HCT116 (cell line): Measurements from ENCODE around the gene SERINC1.

Experiments used
- EGR1 ChIP-seq: IDR thresholded peaks from 2 replicates; pipeline ENCODE4 v1.6.1; 2012; ENCODE audit warnings: low read depth
- ELF1 ChIP-seq: IDR thresholded peaks from 2 replicates; pipeline ENCODE4 v1.6.1; 2012; ENCODE audit warnings: low read depth, borderline replicate concordance
- EZH2 ChIP-seq: fragments of 200-600 bp; sonication (generic); IDR thresholded peaks from 2 replicates; pipeline ENCODE4 v1.6.1; 2017; ENCODE audit warnings: antibody characterized with exemption, mixed run types
- JUND ChIP-seq: IDR thresholded peaks from 2 replicates; pipeline ENCODE4 v1.6.1; 2012
- POLR2A ChIP-seq: IDR thresholded peaks from 2 replicates; pipeline ENCODE4 v1.7.0; 2011; ENCODE audit warnings: borderline replicate concordance; ENCODE audit not compliant: insufficient read depth, insufficient read length; ENCODE audit errors: extremely low read depth
- POLR2AphosphoS5 ChIP-seq: IDR thresholded peaks from 2 replicates; pipeline ENCODE4 v1.6.1; 2011; ENCODE audit warnings: mild to moderate bottlenecking, low read depth, low read length, moderate library complexity
- RAD21 ChIP-seq: IDR thresholded peaks from 2 replicates; pipeline ENCODE4 v1.6.1; 2012; ENCODE audit warnings: low read depth, mild to moderate bottlenecking
- SIN3A ChIP-seq: IDR thresholded peaks from 2 replicates; pipeline ENCODE4 v1.6.1; 2012; ENCODE audit warnings: low read depth
- SRF ChIP-seq: IDR thresholded peaks from 2 replicates; pipeline ENCODE4 v1.6.1; 2012; ENCODE audit warnings: low read depth
- YY1 ChIP-seq: IDR thresholded peaks from 2 replicates; pipeline ENCODE4 v1.6.1; 2011; ENCODE audit warnings: low read length, low read depth, moderate library complexity, mild to moderate bottlenecking; ENCODE audit not compliant: insufficient replicate concordance; ENCODE audit errors: extremely low read depth
- TF ChIP-seq, protein P1 (sequence below), 3 experiments: fragments of 200-600 bp in 1 of 3; sonication (generic) in 1 of 3; IDR thresholded peaks in 2 of 3; conservative IDR thresholded peaks in 1 of 3; 2 replicates each; pipeline ENCODE4 v1.5.1; 2012 to 2017; ENCODE audit warnings: low read depth in 2 of 3, low read length in 2 of 3, antibody characterized with exemption in 1 of 3, borderline replicate concordance in 1 of 3, control low read depth in 1 of 3, mild to moderate bottlenecking in 1 of 3, mixed read lengths in 1 of 3, mixed run types in 1 of 3, moderate library complexity in 1 of 3; ENCODE audit not compliant: insufficient read depth in 1 of 3
- TF ChIP-seq, protein P2 (sequence below): IDR thresholded peaks from 2 replicates; pipeline ENCODE4 v1.6.1; 2012
- TF ChIP-seq, protein P3 (sequence below): IDR thresholded peaks from 2 replicates; pipeline ENCODE4 v1.6.1; 2011; ENCODE audit warnings: mild to moderate bottlenecking, low read length, moderate library complexity; ENCODE audit not compliant: insufficient replicate concordance; ENCODE audit errors: extremely low read depth

DNA sequence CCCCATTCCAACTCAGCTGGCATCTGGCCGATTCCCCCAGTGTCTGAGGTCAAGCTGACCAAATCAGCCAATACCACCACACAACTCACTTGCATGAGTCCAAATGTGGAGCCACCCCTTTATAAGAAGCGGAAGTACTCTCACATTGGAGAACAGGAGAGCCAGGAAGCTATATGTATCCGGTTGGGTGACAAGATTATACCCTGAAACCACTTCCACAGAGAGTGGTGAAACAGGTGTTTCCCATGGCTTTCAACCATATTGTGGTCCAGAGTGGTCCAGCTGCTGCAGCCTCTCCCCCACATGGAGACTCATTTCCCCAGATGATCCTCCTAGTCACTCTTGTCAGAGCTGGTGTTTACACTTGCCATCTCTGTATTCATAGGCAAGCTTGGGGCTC, 24.0 kb upstream of the SERINC1 start:
- TF ChIP-seq, protein P1, sequence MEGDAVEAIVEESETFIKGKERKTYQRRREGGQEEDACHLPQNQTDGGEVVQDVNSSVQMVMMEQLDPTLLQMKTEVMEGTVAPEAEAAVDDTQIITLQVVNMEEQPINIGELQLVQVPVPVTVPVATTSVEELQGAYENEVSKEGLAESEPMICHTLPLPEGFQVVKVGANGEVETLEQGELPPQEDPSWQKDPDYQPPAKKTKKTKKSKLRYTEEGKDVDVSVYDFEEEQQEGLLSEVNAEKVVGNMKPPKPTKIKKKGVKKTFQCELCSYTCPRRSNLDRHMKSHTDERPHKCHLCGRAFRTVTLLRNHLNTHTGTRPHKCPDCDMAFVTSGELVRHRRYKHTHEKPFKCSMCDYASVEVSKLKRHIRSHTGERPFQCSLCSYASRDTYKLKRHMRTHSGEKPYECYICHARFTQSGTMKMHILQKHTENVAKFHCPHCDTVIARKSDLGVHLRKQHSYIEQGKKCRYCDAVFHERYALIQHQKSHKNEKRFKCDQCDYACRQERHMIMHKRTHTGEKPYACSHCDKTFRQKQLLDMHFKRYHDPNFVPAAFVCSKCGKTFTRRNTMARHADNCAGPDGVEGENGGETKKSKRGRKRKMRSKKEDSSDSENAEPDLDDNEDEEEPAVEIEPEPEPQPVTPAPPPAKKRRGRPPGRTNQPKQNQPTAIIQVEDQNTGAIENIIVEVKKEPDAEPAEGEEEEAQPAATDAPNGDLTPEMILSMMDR (IDR thresholded peaks at IDR 0.05 in 2 of 3, conservative IDR thresholded peaks at IDR 0.05 in 1 of 3; ENCODE audit: borderline replicate concordance in 1 of 3, insufficient read depth in 1 of 3, low read depth in 2 of 3, low read length in 2 of 3): no peak
- TF ChIP-seq EZH2: no peak
- TF ChIP-seq RAD21: no peak
- TF ChIP-seq, protein P2, sequence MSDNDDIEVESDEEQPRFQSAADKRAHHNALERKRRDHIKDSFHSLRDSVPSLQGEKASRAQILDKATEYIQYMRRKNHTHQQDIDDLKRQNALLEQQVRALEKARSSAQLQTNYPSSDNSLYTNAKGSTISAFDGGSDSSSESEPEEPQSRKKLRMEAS: no peak
- TF ChIP-seq POLR2AphosphoS5: no peak
- TF ChIP-seq POLR2A: no peak
- TF ChIP-seq ELF1: no peak
- no peak for TF ChIP-seq SIN3A
- TF ChIP-seq YY1: no peak
- no peak for TF ChIP-seq SRF
- TF ChIP-seq, protein P3, sequence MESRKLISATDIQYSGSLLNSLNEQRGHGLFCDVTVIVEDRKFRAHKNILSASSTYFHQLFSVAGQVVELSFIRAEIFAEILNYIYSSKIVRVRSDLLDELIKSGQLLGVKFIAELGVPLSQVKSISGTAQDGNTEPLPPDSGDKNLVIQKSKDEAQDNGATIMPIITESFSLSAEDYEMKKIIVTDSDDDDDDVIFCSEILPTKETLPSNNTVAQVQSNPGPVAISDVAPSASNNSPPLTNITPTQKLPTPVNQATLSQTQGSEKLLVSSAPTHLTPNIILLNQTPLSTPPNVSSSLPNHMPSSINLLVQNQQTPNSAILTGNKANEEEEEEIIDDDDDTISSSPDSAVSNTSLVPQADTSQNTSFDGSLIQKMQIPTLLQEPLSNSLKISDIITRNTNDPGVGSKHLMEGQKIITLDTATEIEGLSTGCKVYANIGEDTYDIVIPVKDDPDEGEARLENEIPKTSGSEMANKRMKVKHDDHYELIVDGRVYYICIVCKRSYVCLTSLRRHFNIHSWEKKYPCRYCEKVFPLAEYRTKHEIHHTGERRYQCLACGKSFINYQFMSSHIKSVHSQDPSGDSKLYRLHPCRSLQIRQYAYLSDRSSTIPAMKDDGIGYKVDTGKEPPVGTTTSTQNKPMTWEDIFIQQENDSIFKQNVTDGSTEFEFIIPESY: no peak
- TF ChIP-seq EGR1: no peak
- TF ChIP-seq JUND: no peak
